ENCODE data around the gene GABRD. TPM values are rescaled to one million over a fixed set of nuclear protein-coding genes. Genes with fewer than 3 reads are reported as not detected.

GABRD gene
- total RNA-seq, 1 donor = not detected

- H3K36me3 ChIP-seq (ENCODE audit: insufficient read depth, low read length) = no peaks in the 10 kb centered on the region
- DNase-seq (ENCODE audit: insufficient read length, low spot score, missing footprints) = peak; percentile 57
- H3K4me2 ChIP-seq (ENCODE audit: insufficient read depth, low read length) = no peak overlapping the region
- no peaks in the 10 kb centered on the region for H4K20me1 ChIP-seq (ENCODE audit: insufficient read depth, low read length)
- TF ChIP-seq CTCF (IDR thresholded peaks at IDR 0.05; ENCODE audit: extremely low read depth, low read depth, low read length) = no peak
- no peaks in the 10 kb centered on the region for H3K4me1 ChIP-seq (ENCODE audit: insufficient read depth, low read length)
- no peak overlapping the region for H3K27ac ChIP-seq (ENCODE audit: low read depth, low read length)
- H3K4me3 ChIP-seq (ENCODE audit: insufficient read depth, low read length) = no peak overlapping the region
- H3K27me3 ChIP-seq (ENCODE audit: insufficient read depth, low read length) = peaks cover 7% of the 10 kb centered on the region
- H3K9me3 ChIP-seq (ENCODE audit: low read depth, low read length) = no peaks in the 10 kb centered on the region
- no peaks in the 10 kb centered on the region for H3K79me2 ChIP-seq (ENCODE audit: insufficient read depth, low read length)
- no peak overlapping the region for H2AFZ ChIP-seq (ENCODE audit: low read length)
These were observed 29.4 kb upstream of the GABRD start for GRCh38 chr1:1989789-1990188.

GRCh38 chr1:1990222-1990621, 28.9 kb upstream of the GABRD start:
- DNase-seq (ENCODE audit: insufficient read length, low spot score, missing footprints) = peak; percentile 37

GRCh38 chr1:1994536-1994935, 24.6 kb upstream of the GABRD start:
- H2AFZ ChIP-seq (ENCODE audit: low read length) = no peak overlapping the region
- no peak overlapping the region for H3K4me3 ChIP-seq (ENCODE audit: insufficient read depth, low read length)
- TF ChIP-seq CTCF (IDR thresholded peaks at IDR 0.05; ENCODE audit: extremely low read depth, low read depth, low read length) = no peak
- peak; percentile 1 for DNase-seq (ENCODE audit: insufficient read length, low spot score, missing footprints)
- no peaks in the 10 kb centered on the region for H3K9me3 ChIP-seq (ENCODE audit: low read depth, low read length)
- no peak overlapping the region for H3K27ac ChIP-seq (ENCODE audit: low read depth, low read length)
- H3K36me3 ChIP-seq (ENCODE audit: insufficient read depth, low read length) = no peaks in the 10 kb centered on the region
- no peaks in the 10 kb centered on the region for H3K79me2 ChIP-seq (ENCODE audit: insufficient read depth, low read length)
- H3K4me2 ChIP-seq (ENCODE audit: insufficient read depth, low read length) = no peak overlapping the region
- H3K4me1 ChIP-seq (ENCODE audit: insufficient read depth, low read length) = no peaks in the 10 kb centered on the region
- no peaks in the 10 kb centered on the region for H4K20me1 ChIP-seq (ENCODE audit: insufficient read depth, low read length)
- H3K27me3 ChIP-seq (ENCODE audit: insufficient read depth, low read length) = peaks cover 12% of the 10 kb centered on the region

More at GRCh38 chr1:1990222-1990621, 28.9 kb upstream of the GABRD start:
- Histone ChIP-seq H3K9me3 (ENCODE audit: low read depth, low read length) (no peaks in the 10 kb centered on the region), H3K27ac (ENCODE audit: low read depth, low read length) (no peak overlapping the region), H2AFZ (ENCODE audit: low read length) (no peak overlapping the region), H3K4me2 (ENCODE audit: insufficient read depth, low read length) (no peak overlapping the region), H4K20me1 (ENCODE audit: insufficient read depth, low read length) (no peaks in the 10 kb centered on the region), H3K36me3 (ENCODE audit: insufficient read depth, low read length) (no peaks in the 10 kb centered on the region), H3K79me2 (ENCODE audit: insufficient read depth, low read length) (no peaks in the 10 kb centered on the region), H3K27me3 (ENCODE audit: insufficient read depth, low read length) (peaks cover 9% of the 10 kb centered on the region), H3K4me3 (ENCODE audit: insufficient read depth, low read length) (no peak overlapping the region), H3K4me1 (ENCODE audit: insufficient read depth, low read length) (no peaks in the 10 kb centered on the region)
- no peak for TF ChIP-seq CTCF (IDR thresholded peaks at IDR 0.05; ENCODE audit: extremely low read depth, low read depth, low read length)

GRCh38 chr1:1996207-1996651, 22.9 kb upstream of the GABRD start:
- peak; percentile 55 for DNase-seq (ENCODE audit: insufficient read length, low spot score, missing footprints)
- no peaks in the 10 kb centered on the region for H3K79me2 ChIP-seq (ENCODE audit: insufficient read depth, low read length)
- H3K27me3 ChIP-seq (ENCODE audit: insufficient read depth, low read length) = peaks cover 7% of the 10 kb centered on the region
- no peak overlapping the region for H3K4me2 ChIP-seq (ENCODE audit: insufficient read depth, low read length)
- H3K4me3 ChIP-seq (ENCODE audit: insufficient read depth, low read length) = no peak overlapping the region
- H2AFZ ChIP-seq (ENCODE audit: low read length) = no peak overlapping the region
- no peaks in the 10 kb centered on the region for H3K36me3 ChIP-seq (ENCODE audit: insufficient read depth, low read length)
- H4K20me1 ChIP-seq (ENCODE audit: insufficient read depth, low read length) = no peaks in the 10 kb centered on the region
- H3K4me1 ChIP-seq (ENCODE audit: insufficient read depth, low read length) = no peaks in the 10 kb centered on the region
- H3K27ac ChIP-seq (ENCODE audit: low read depth, low read length) = no peak overlapping the region
- no peak for TF ChIP-seq CTCF (IDR thresholded peaks at IDR 0.05; ENCODE audit: extremely low read depth, low read depth, low read length)
- no peaks in the 10 kb centered on the region for H3K9me3 ChIP-seq (ENCODE audit: low read depth, low read length)

Measured in osteoblast (primary cell).